ENCODE results near the gene EIF3L.
A peak's percentile ranks its signal among the peaks of the same experiment; 100 is the strongest.

EIF3L gene

GRCh38 chr22:37832022-37832857 lies 17.0 kb upstream of the EIF3L start:
- Histone ChIP-seq H3K4me1 (ENCODE audit: control insufficient read depth, insufficient read depth, low read length, unreplicated experiment) (no peaks in the 10 kb centered on the region), H3K27ac (ENCODE audit: low read depth, low read length) (no peak overlapping the region), H3K4me3 (ENCODE audit: low read depth, low read length) (no peak overlapping the region), H3K79me2 (ENCODE audit: control insufficient read depth, insufficient read depth, low read length, unreplicated experiment) (no peaks in the 10 kb centered on the region), H3K36me3 (ENCODE audit: insufficient read depth, low read length) (no peaks in the 10 kb centered on the region), H3K27me3 (ENCODE audit: insufficient read depth, low read length) (no peaks in the 10 kb centered on the region), H2AFZ (ENCODE audit: low read length, unreplicated experiment) (no peak overlapping the region)

DNA sequence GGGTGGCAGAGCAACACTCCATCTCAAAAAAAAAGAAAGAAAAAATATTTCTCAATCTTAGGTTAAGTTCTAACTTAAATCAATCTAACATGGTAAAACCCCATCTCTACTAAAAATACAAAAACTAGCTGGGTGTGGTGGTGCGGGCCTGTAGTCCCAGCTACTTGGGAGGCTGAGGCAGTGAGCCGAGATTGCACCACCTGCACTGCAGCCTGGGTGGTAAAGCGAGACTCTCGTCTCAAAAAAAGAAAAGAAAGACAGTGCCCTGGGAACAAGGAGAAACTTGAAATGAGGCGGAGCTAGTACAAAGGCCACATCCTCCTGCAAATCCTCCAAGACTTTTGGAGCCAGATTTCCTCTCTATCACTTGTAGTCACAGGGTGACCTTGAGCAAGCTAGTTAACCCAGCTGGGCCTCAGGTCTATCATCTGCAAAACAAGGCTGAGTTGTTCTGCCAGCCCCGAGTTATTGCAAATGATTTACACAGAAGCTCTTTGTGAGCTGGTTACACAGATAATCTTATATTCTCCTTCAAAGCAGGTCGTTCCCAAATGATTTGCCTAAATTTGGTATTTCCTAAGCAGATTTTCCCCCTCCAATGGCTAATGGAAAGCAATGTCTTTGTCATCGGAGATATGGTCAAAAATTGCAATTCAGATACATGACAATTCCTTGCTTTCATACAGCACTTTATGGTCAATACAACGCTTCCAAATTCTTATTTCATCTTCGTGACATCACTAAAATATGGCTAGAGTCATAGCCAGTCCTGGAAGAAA lies 7.0 kb upstream of the EIF3L start:
- no peak overlapping the region for H3K27ac ChIP-seq (ENCODE audit: low read depth, low read length)
- H3K4me3 ChIP-seq (ENCODE audit: low read depth, low read length): peak overlapping the region; percentile 89
- no peak overlapping the region for H2AFZ ChIP-seq (ENCODE audit: low read length, unreplicated experiment)
- H3K4me1 ChIP-seq (ENCODE audit: control insufficient read depth, insufficient read depth, low read length, unreplicated experiment): peaks cover 10% of the 10 kb centered on the region
- H3K36me3 ChIP-seq (ENCODE audit: insufficient read depth, low read length): no peaks in the 10 kb centered on the region
- no peaks in the 10 kb centered on the region for H3K27me3 ChIP-seq (ENCODE audit: insufficient read depth, low read length)
- peaks cover 16% of the 10 kb centered on the region for H3K79me2 ChIP-seq (ENCODE audit: control insufficient read depth, insufficient read depth, low read length, unreplicated experiment)

- Histone ChIP-seq H3K4me1 (ENCODE audit: control insufficient read depth, insufficient read depth, low read length, unreplicated experiment) (peaks cover 10% of the 10 kb centered on the region), H3K79me2 (ENCODE audit: control insufficient read depth, insufficient read depth, low read length, unreplicated experiment) (peaks cover 28% of the 10 kb centered on the region), H3K36me3 (ENCODE audit: insufficient read depth, low read length) (no peaks in the 10 kb centered on the region), H3K4me3 (ENCODE audit: low read depth, low read length) (peak overlapping the region; percentile 89), H2AFZ (ENCODE audit: low read length, unreplicated experiment) (peak overlapping the region; percentile 12), H3K27ac (ENCODE audit: low read depth, low read length) (peak overlapping the region; percentile 75), H3K27me3 (ENCODE audit: insufficient read depth, low read length) (no peaks in the 10 kb centered on the region)
Observed at GRCh38 chr22:37843741-37844089, 5.5 kb upstream of the EIF3L start.

DNA sequence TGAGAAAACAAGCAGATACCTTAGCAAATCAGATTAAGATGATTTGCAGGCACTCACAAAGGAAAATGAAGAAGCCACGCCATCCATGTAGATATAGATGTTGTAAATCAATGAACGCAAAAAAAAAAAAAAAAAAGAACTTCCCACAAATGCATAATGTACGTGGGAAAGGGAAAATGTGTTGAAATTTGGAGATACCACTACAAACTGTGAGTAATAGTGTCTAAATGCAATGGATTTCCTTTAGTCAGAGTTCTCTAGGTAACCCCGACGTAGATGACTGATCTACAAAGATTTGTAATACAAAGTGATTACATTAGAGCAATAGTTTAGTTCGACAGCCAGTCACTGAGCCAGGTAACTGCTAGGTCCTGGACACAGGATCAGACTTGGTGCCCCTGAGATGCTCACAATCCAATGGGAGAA lies 4.3 kb upstream of the EIF3L start:
- Histone ChIP-seq H2AFZ (ENCODE audit: low read length, unreplicated experiment) (no peak overlapping the region), H3K36me3 (ENCODE audit: insufficient read depth, low read length) (no peaks in the 10 kb centered on the region), H3K27me3 (ENCODE audit: insufficient read depth, low read length) (no peaks in the 10 kb centered on the region), H3K79me2 (ENCODE audit: control insufficient read depth, insufficient read depth, low read length, unreplicated experiment) (peaks cover 36% of the 10 kb centered on the region), H3K27ac (ENCODE audit: low read depth, low read length) (peak overlapping the region; percentile 60; the same call in 1 of the 2 replicates), H3K4me3 (ENCODE audit: low read depth, low read length) (peak overlapping the region; percentile 89), H3K4me1 (ENCODE audit: control insufficient read depth, insufficient read depth, low read length, unreplicated experiment) (peaks cover 10% of the 10 kb centered on the region)

DNA sequence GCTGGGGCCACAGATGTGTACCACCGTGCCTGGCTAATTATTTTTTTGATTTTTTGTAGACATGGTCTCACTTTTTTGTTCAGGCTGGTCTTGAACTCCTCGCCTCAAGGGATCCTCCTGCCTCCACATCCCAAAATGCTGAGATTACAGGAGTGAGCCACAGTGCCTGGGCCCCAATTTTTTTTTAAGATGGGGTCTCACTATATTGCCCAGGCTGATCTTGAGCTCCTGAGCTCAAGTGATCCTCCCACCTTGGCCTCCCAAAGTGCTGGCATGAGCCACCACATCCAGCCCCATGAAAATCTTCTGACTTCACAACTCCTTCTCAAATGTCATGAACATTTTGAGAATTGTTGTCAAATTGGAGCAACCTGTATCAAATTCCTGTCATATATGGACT lies 2.8 kb upstream of the EIF3L start:
- H3K4me1 ChIP-seq (ENCODE audit: control insufficient read depth, insufficient read depth, low read length, unreplicated experiment): peaks cover 23% of the 10 kb centered on the region
- no peaks in the 10 kb centered on the region for H3K27me3 ChIP-seq (ENCODE audit: insufficient read depth, low read length)
- H3K79me2 ChIP-seq (ENCODE audit: control insufficient read depth, insufficient read depth, low read length, unreplicated experiment): peaks cover 48% of the 10 kb centered on the region
- no peak overlapping the region for H3K27ac ChIP-seq (ENCODE audit: low read depth, low read length)
- peaks cover 8% of the 10 kb centered on the region; the same call in 1 of the 2 replicates for H3K36me3 ChIP-seq (ENCODE audit: insufficient read depth, low read length)
- H3K4me3 ChIP-seq (ENCODE audit: low read depth, low read length): no peak overlapping the region
- no peak overlapping the region for H2AFZ ChIP-seq (ENCODE audit: low read length, unreplicated experiment)

DNA sequence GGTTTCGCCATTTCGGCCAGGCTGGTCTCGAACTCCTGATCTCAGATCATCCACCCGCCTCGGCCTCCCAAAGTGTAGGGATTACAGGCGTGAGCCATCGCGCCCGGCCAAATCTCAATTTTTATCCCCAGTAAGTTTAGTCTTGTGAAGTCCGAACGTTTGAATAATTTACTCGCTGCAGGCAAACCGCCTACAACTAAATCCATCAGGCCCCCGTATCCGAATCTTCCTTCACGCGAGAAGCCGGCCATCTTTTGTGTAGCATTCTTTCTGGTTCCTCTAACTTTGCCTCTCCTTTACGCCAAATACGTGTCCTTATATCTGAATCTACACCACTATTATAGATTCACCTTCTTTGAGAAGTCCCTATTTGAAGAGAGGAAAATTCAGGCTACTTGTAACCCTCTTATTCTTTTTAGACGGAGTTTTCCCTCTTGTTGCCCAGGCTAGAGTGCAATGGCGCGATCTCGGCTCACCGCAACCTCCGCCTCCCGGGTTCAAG lies 581 bp upstream of the EIF3L start:
- Histone ChIP-seq H3K4me3 (ENCODE audit: low read depth, low read length) (peak overlapping the region; percentile 100), H3K27ac (ENCODE audit: low read depth, low read length) (peak overlapping the region; percentile 86), H3K27me3 (ENCODE audit: insufficient read depth, low read length) (no peaks in the 10 kb centered on the region), H3K36me3 (ENCODE audit: insufficient read depth, low read length) (peaks cover 13% of the 10 kb centered on the region; the same call in 1 of the 2 replicates), H3K4me1 (ENCODE audit: control insufficient read depth, insufficient read depth, low read length, unreplicated experiment) (peaks cover 12% of the 10 kb centered on the region), H2AFZ (ENCODE audit: low read length, unreplicated experiment) (no peak overlapping the region), H3K79me2 (ENCODE audit: control insufficient read depth, insufficient read depth, low read length, unreplicated experiment) (peaks cover 40% of the 10 kb centered on the region)

GRCh38 chr22:37850801-37851200 lies 1.6 kb downstream of the EIF3L start:
- H3K27me3 ChIP-seq (ENCODE audit: insufficient read depth, low read length): no peaks in the 10 kb centered on the region
- no peak overlapping the region for H3K27ac ChIP-seq (ENCODE audit: low read depth, low read length)
- H3K79me2 ChIP-seq (ENCODE audit: control insufficient read depth, insufficient read depth, low read length, unreplicated experiment): peaks cover 46% of the 10 kb centered on the region
- peak overlapping the region; percentile 100 for H3K4me3 ChIP-seq (ENCODE audit: low read depth, low read length)
- H3K36me3 ChIP-seq (ENCODE audit: insufficient read depth, low read length): peaks cover 13% of the 10 kb centered on the region; the same call in 1 of the 2 replicates
- H2AFZ ChIP-seq (ENCODE audit: low read length, unreplicated experiment): no peak overlapping the region
- peaks cover 12% of the 10 kb centered on the region for H3K4me1 ChIP-seq (ENCODE audit: control insufficient read depth, insufficient read depth, low read length, unreplicated experiment)

- Histone ChIP-seq H3K36me3 (ENCODE audit: insufficient read depth, low read length) (peaks cover 13% of the 10 kb centered on the region; the same call in 1 of the 2 replicates), H3K4me1 (ENCODE audit: control insufficient read depth, insufficient read depth, low read length, unreplicated experiment) (peaks cover 12% of the 10 kb centered on the region), H3K27ac (ENCODE audit: low read depth, low read length) (no peak overlapping the region), H3K79me2 (ENCODE audit: control insufficient read depth, insufficient read depth, low read length, unreplicated experiment) (peaks cover 46% of the 10 kb centered on the region), H3K4me3 (ENCODE audit: low read depth, low read length) (no peak overlapping the region), H2AFZ (ENCODE audit: low read length, unreplicated experiment) (no peak overlapping the region), H3K27me3 (ENCODE audit: insufficient read depth, low read length) (no peaks in the 10 kb centered on the region)
Observed at GRCh38 chr22:37852418-37852817, 3.2 kb downstream of the EIF3L start.

DNA sequence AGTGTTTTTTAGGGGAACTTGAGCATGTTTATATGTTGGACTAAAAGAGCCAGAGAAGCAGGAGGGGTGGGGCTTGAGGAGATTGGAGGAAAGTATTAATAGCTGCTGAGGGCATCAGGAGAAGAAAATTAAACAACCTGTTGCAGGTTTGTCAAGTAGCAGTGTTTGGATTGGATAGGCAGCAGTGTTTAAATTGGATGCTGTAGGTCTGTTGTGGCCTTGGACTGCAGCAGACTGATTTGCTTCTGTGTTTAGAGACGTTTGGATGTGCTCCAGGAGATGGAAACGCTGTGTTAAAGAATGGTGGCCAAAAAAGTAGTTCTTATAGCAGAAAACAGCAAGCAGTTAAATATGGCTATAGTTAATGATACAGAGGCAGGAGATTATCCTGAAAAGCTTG lies 5.7 kb downstream of the EIF3L start:
- Histone ChIP-seq H3K4me3 (ENCODE audit: low read depth, low read length) (no peak overlapping the region), H3K36me3 (ENCODE audit: insufficient read depth, low read length) (peaks cover 13% of the 10 kb centered on the region; the same call in 1 of the 2 replicates), H3K79me2 (ENCODE audit: control insufficient read depth, insufficient read depth, low read length, unreplicated experiment) (peaks cover 29% of the 10 kb centered on the region), H3K4me1 (ENCODE audit: control insufficient read depth, insufficient read depth, low read length, unreplicated experiment) (peaks cover 12% of the 10 kb centered on the region), H3K27me3 (ENCODE audit: insufficient read depth, low read length) (no peaks in the 10 kb centered on the region), H3K27ac (ENCODE audit: low read depth, low read length) (no peak overlapping the region), H2AFZ (ENCODE audit: low read length, unreplicated experiment) (no peak overlapping the region)

- Histone ChIP-seq H3K4me1 (ENCODE audit: control insufficient read depth, insufficient read depth, low read length, unreplicated experiment) (peaks cover 9% of the 10 kb centered on the region), H3K36me3 (ENCODE audit: insufficient read depth, low read length) (peaks cover 13% of the 10 kb centered on the region; the same call in 1 of the 2 replicates), H3K27ac (ENCODE audit: low read depth, low read length) (no peak overlapping the region), H3K27me3 (ENCODE audit: insufficient read depth, low read length) (no peaks in the 10 kb centered on the region), H3K4me3 (ENCODE audit: low read depth, low read length) (no peak overlapping the region), H2AFZ (ENCODE audit: low read length, unreplicated experiment) (no peak overlapping the region), H3K79me2 (ENCODE audit: control insufficient read depth, insufficient read depth, low read length, unreplicated experiment) (peaks cover 24% of the 10 kb centered on the region)
Observed at GRCh38 chr22:37855462-37855861, 6.2 kb downstream of the EIF3L start.
